Pancreas (tissue), 10 donors: ENCODE results near the gene ASCC3. TPM values are rescaled to one million over a fixed set of nuclear protein-coding genes. Genes with fewer than 3 reads are reported as not detected.

ENCODE experiments used
- ATAC-seq, 4 donors: fragments of 200-7000 bp; cut with Tn5 transposase; one replicate each; pipeline versions ENCODE4 v1.8.0 to v1.9.1; 2020; ENCODE audit warnings: mild to moderate bottlenecking in 4 of 4, moderate library complexity in 4 of 4
- DNase-seq, 6 donors: peaks; one replicate each; pipeline ENCODE4 v3.0.0-alpha.2; 2020
- FAIRE-seq: peaks from 2 replicates; lab custom pipeline; 2012; peaks lifted over from hg19 to GRCh38; lab: Jason Lieb, UNC
- H3K27ac ChIP-seq, 4 donors: fragments of 200-600 bp; sonication (generic); 1 replicate in 3 of 4; 2 replicates in 1 of 4; pipeline versions ENCODE4 v1.5.0 to v1.8.0; 2020
- H3K27me3 ChIP-seq, 4 donors: fragments of 200-600 bp; one replicate each; pipeline ENCODE4 v1.8.0; 2021
- H3K36me3 ChIP-seq, 3 donors: fragments of 200-600 bp; sonication (generic) in 1 of 3; one replicate each; pipeline versions ENCODE4 v1.5.0 to v1.8.0; 2020 to 2021
- H3K4me1 ChIP-seq, 3 donors: fragments of 200-600 bp; one replicate each; pipeline ENCODE4 v1.8.0; 2021
- H3K4me3 ChIP-seq, 4 donors: fragments of 200-600 bp; sonication (generic) in 2 of 4; one replicate each; pipeline versions ENCODE4 v1.5.0 to v1.8.0; 2020 to 2021
- H3K9me3 ChIP-seq, 4 donors: fragments of 200-600 bp; one replicate each; pipeline ENCODE4 v1.8.0; 2021
- WGBS, 2 donors: extraction: QIAGEN DNeasy Blood & Tissue Kit; methylation state at CpG; one replicate each; pipeline ENCODE4 v1.1.7; 2013; 5-methylcytosine and 5-hydroxymethylcytosine counted together
- intact Hi-C, 3 donors: fragments of 100-400 bp; cut with DNase I; formaldehyde crosslinking; loops; one replicate each; pipeline versions ENCODE4 v1.11.1 to v1.14.2; 2022
- polyA plus RNA-seq, 2 donors: library from polyadenylated mRNA; stranded (reverse); fragments of 200-250 nt; gene quantifications; one replicate each; pipeline ENCODE4 v1.2.3, GENCODE V29; 2013
- total RNA-seq, 6 donors: library from RNA; stranded (reverse); fragmentation: NEBNext Ultra II Directional in 4 of 6; extraction: Animal tissue kit (Norgen Biotek cat#: 25700) in 4 of 6; gene quantifications; one replicate each; pipeline versions ENCODE4 v1.2.1 to v1.2.4, GENCODE V29; 2021 to 2023
- TF ChIP-seq, protein P1 (sequence below), 4 donors: fragments of 200-600 bp; sonication (generic) in 3 of 4; IDR thresholded peaks; one replicate each; pipeline versions ENCODE4 v1.5.0 to v1.8.0; 2021; ENCODE audit warnings: antibody characterized with exemption in 4 of 4
- donor health status: healthy with polysubstance abuse.
- donor health status: DM: no; HTN: no; CAD: no; lungs with moderate emphysema.
- donor health status: DM: no; HTN: no; CAD: no.
- donor health status: control.
- donor health status: control.
- donor health status: Bipolar disorder and iron deficiency.
- donor health status: DM: yes; HTN: yes; CAD: no.
- donor health status: DM: no; HTN: no; CAD: no.
- donor health status: DM: no; HTN: no; CAD: no.
- donor health status: DM: yes; HTN: yes; CAD: no.

The ASCC3 gene
- total and polyA plus RNA-seq, 8 donors, result 4.4 to 20.3 (median 13.4) TPM

DNA sequence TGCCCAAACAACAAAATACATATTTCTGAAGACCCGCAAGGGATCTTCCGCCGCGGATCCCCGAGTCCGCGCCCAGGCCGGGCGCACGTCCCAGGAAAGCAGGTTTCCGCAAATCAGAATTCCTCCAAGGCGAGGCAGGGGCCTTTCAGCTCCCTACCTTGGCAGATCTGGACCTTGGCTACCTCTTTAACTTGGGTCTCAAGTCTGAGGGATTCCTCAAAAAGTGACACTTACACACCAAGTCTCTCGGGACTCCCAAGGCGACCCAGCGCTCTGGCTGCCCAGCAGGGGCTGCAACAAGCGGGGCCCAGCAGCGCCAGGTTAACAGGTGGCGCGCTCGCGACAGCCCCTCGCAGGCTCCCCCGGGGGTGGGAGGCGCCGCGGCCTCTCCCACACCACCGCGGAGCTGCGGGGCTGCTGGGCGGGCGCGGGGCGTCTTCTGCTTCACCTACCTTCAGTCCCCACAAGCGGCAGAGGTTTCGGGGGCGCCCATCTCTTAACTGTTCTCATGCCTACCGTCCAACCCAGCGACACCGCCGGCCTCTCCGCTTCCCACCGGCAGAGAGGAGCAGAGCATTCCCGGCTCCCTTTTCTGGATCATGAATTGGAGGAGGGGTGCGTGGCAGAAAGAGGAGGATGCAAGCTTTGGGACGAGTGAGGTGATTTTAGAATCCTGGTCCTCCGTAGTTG, 416.8 kb downstream of the ASCC3 start:
- no peaks in the 10 kb centered on the region for H3K36me3 ChIP-seq
- no peaks in the 10 kb centered on the region for H3K9me3 ChIP-seq
- FAIRE-seq (no peak), ATAC-seq (peak; percentile 32 to 51 (median 44)), DNase-seq (peak in 4 of 6 donors; percentile 17 to 76 (median 59))
- no peaks in the 10 kb centered on the region for H3K4me1 ChIP-seq
- intact Hi-C loops, result no loop called here
- H3K4me3 ChIP-seq, result peak overlapping the region; percentile 5 to 53 (median 35)
- WGBS, 2 donors, result 4 to 5% methylated on average over 43 to 46 of the region's 46 CpGs
- TF ChIP-seq, protein P1, sequence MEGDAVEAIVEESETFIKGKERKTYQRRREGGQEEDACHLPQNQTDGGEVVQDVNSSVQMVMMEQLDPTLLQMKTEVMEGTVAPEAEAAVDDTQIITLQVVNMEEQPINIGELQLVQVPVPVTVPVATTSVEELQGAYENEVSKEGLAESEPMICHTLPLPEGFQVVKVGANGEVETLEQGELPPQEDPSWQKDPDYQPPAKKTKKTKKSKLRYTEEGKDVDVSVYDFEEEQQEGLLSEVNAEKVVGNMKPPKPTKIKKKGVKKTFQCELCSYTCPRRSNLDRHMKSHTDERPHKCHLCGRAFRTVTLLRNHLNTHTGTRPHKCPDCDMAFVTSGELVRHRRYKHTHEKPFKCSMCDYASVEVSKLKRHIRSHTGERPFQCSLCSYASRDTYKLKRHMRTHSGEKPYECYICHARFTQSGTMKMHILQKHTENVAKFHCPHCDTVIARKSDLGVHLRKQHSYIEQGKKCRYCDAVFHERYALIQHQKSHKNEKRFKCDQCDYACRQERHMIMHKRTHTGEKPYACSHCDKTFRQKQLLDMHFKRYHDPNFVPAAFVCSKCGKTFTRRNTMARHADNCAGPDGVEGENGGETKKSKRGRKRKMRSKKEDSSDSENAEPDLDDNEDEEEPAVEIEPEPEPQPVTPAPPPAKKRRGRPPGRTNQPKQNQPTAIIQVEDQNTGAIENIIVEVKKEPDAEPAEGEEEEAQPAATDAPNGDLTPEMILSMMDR (IDR thresholded peaks at IDR 0.05), result no peak
- H3K27ac ChIP-seq, result peak overlapping the region; percentile 57 to 94 (median 80)
- peaks cover 0 to 46% (median 13%) of the 10 kb centered on the region in 4 donors for H3K27me3 ChIP-seq

DNA sequence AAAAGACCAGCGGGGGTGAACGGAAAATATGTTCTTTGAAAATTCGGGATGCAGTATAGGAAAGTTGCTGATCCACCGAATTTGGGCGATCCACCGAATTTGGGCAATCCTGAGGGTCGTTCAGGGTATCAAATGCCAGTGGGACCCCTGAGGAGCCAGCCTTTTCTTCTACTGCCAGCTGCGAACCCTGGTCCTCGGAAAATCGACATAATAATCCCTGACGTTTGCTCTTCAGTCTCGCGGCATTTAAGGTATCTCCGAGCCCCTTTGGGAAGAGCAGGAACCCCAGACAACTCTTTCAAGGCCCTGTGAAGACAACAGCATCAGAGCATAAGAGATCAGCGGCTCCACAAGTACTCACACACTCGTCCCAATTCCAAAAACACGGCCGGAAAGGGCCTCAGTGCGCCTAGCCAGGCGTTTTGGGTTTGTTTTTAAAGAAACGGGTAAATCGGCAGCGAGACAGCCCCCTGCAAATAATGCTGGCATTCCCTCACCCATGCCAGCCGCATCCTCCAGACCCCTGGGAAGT, 417.4 kb downstream of the ASCC3 start:
- FAIRE-seq (no peak), DNase-seq (no peak), ATAC-seq (no peak)
- peak overlapping the region; percentile 57 to 94 (median 80) for H3K27ac ChIP-seq
- H3K9me3 ChIP-seq, result no peaks in the 10 kb centered on the region
- intact Hi-C loops, result no loop called here
- TF ChIP-seq, protein P1 (IDR thresholded peaks at IDR 0.05), result no peak
- WGBS, 2 donors, result 12 to 14% methylated on average over 24 of the region's 24 CpGs
- H3K36me3 ChIP-seq, result no peaks in the 10 kb centered on the region
- H3K27me3 ChIP-seq, result peaks cover 0 to 50% (median 13%) of the 10 kb centered on the region in 4 donors
- H3K4me3 ChIP-seq, result peak overlapping the region; percentile 5 to 53 (median 35)
- no peaks in the 10 kb centered on the region for H3K4me1 ChIP-seq

DNA sequence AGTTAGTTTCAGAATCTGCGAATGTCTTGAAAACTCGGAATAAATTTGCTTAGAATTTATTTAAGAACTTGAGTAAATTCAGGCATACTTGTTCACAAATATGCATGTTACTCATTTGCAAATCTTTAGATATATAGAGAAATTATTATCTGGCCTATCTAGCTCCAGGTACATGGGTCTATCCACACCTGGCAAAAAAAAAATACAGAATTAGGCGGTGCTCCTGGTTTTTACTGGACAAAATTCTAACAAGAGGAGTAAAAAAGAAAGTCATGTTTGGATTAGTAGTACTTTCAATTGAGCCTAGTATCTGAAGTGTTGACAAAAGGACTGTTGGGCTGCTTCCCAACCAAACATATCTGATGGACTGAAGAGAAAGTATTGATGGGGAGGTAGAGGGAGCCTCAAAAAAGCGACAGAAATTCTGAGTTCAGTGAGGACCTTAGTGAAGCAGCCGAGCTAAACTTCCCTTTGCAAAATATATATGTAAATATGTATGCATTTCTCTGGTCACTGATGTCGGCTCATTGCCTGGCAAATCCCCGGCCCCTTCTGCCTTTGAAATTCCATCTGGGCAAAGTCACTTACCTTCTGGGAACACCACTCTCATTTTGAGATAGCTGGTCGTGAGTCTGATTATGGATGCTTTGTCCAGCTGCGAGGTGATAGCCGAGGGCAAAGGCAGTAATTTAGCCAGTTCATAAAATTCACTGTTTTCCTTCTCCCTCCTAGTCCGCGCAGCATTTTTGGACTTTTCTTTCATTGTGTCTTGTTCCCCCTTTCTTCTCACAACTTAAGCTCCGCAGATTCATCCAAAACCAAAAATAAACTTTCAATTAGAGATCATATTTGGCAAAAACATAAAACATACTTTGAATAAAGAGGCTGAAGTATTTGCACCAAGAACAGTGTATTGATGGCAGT, 418.2 kb downstream of the ASCC3 start:
- 31 to 32% methylated on average over 13 of the region's 13 CpGs for WGBS, 2 donors
- Histone ChIP-seq H3K9me3 (no peaks in the 10 kb centered on the region), H3K27me3 (peaks cover 0 to 54% (median 15%) of the 10 kb centered on the region in 4 donors), H3K4me1 (no peaks in the 10 kb centered on the region), H3K4me3 (peak overlapping the region in 3 of 4 donors; percentile 26 to 53 (median 44)), H3K27ac (peak overlapping the region in 2 of 4 donors; percentile 74 to 94), H3K36me3 (no peaks in the 10 kb centered on the region)
- FAIRE-seq (no peak), DNase-seq (no peak), ATAC-seq (no peak)
- TF ChIP-seq, protein P1 (IDR thresholded peaks at IDR 0.05), result no peak
- intact Hi-C loops, result no loop called here

DNA sequence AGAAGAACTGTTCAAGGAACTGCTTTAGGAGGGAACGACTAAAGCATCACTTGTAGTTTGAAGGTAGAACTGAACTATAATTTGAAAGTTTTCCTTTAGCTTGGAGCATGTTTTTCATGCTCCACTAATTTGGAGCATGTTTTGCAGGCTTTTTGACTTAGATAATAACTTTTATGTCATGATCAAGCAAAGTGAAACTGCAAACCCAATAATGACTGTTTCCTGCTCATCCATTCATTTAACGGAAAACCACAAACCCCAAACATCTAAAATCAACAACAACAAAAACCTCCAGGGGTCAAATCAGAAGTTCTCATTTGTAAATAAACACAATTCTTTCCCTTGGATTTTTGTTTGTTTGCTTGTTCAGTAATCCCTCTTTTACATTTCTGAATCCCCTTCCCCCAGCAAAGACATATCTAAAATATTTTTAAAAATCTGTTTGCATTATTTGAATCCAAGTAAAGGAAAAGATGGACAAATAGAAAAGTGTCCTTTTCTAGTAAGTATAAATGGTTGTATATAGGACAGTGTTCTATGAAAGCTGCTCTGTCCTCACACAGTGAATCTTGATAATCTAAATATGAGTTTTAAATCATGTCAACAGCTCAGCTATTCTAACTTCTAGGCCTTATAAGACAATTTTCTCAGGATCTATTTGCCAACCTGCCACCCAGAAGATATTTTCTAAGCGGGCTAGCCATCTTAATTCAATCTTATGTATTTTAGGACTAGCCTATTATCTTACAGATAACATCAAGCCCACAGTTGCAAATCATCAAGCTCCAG, 419.0 kb downstream of the ASCC3 start:
- no peaks in the 10 kb centered on the region for H3K9me3 ChIP-seq
- 35 to 37% methylated on average over 3 of the region's 3 CpGs for WGBS, 2 donors
- TF ChIP-seq, protein P1 (IDR thresholded peaks at IDR 0.05), result no peak
- FAIRE-seq (no peak), DNase-seq (no peak), ATAC-seq (no peak)
- H3K36me3 ChIP-seq, result no peaks in the 10 kb centered on the region
- peak overlapping the region in 2 of 4 donors; percentile 44 to 53 for H3K4me3 ChIP-seq
- peaks cover 0 to 61% (median 19%) of the 10 kb centered on the region in 4 donors for H3K27me3 ChIP-seq
- intact Hi-C loops, result no loop called here
- no peaks in the 10 kb centered on the region for H3K4me1 ChIP-seq
- peak overlapping the region in 2 of 4 donors; percentile 74 to 94 for H3K27ac ChIP-seq
